GM18519 (cell line): Measurements from ENCODE around the gene PRR30.

Experiments used
- ATAC-seq: cut with Tn5 transposase; IDR thresholded peaks from one replicate; pipeline ENCODE4 v1.9.1; 2021; ENCODE audit warnings: mild to moderate bottlenecking, moderate library complexity; ENCODE audit not compliant: unreplicated experiment, low FRiP score

PRR30 gene

GRCh38 chr2:27155069-27155520 lies 15.9 kb upstream of the PRR30 start:
- ATAC-seq: no peak

- ATAC-seq: no peak
These were observed 15.3 kb upstream of the PRR30 start for GRCh38 chr2:27154488-27154887.

- no peak for ATAC-seq
These were observed 13.7 kb upstream of the PRR30 start for GRCh38 chr2:27152796-27153464.

GRCh38 chr2:27152102-27152795 lies 13.0 kb upstream of the PRR30 start:
- no peak for ATAC-seq

GRCh38 chr2:27150639-27151230 lies 11.5 kb upstream of the PRR30 start:
- no peak for ATAC-seq

GRCh38 chr2:27149570-27150405 lies 10.6 kb upstream of the PRR30 start:
- no peak for ATAC-seq

- no peak for ATAC-seq
These were observed 9.7 kb upstream of the PRR30 start, which contains the start of gene TCF23 for GRCh38 chr2:27148801-27149439. TSS of gene TCF23 (plus strand) at chr2:27149004. CDS start at chr2:27149134, 130 bp downstream.

- no peak for ATAC-seq
These were observed 8.7 kb upstream of the PRR30 start for GRCh38 chr2:27147935-27148334.

GRCh38 chr2:27145682-27146081 lies 6.5 kb upstream of the PRR30 start:
- ATAC-seq: no peak

GRCh38 chr2:27143285-27143684 lies 4.1 kb upstream of the PRR30 start:
- no peak for ATAC-seq

- ATAC-seq: no peak
These were observed 1.1 kb downstream of the PRR30 start for GRCh38 chr2:27138111-27138510.

- ATAC-seq: no peak
These were observed 1.8 kb downstream of the PRR30 start for GRCh38 chr2:27137322-27137935.

GRCh38 chr2:27136751-27137150 lies 2.5 kb downstream of the PRR30 start:
- ATAC-seq: no peak

GRCh38 chr2:27135478-27135955 lies 3.7 kb downstream of the PRR30 start:
- ATAC-seq: no peak

- no peak for ATAC-seq
These were observed 4.3 kb downstream of the PRR30 start for GRCh38 chr2:27134781-27135477.

- peak; percentile 72 for ATAC-seq
These were observed 5.1 kb downstream of the PRR30 start, which contains the start of gene PREB for GRCh38 chr2:27133905-27134780. TSS of gene PREB (minus strand) at chr2:27134636. CDS start at chr2:27134421, 215 bp downstream.

- no peak for ATAC-seq
These were observed 5.9 kb downstream of the PRR30 start for GRCh38 chr2:27133195-27133875.
